ENCODE results near the gene BSPH1. TPM values are rescaled to one million over a fixed set of nuclear protein-coding genes. Genes with fewer than 3 reads are reported as not detected.
"Not testable (repeated sequence)": the region's sequence is repeated elsewhere in the genome, so short reads cannot be mapped to it uniquely, and the experiment has no call there.

Gene BSPH1
- total RNA-seq, 1 donor from 2014 or later, result not detected

DNA sequence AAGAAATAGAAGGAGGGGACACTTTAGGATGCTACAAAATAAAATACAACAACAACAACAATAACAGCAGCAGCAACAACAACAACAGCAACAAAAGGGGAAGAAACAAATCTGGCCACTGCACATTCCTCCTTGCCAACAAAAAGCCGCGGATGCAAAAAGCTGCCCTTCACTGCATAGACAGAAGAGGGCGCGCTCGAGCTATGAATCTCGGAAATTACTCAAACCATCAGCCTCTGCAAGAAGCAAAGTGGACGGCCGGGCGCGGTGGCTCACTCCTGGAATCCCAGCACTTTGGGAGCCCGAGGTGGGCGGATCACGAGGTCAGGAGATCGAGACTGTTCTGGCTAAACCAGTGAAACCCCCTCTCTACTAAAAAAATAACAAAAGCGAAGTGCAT, 71.9 kb downstream of the BSPH1 start:
- H3K36me3 Mint-ChIP-seq (ENCODE audit: unreplicated experiment); H3K4me3 Mint-ChIP-seq (ENCODE audit: unreplicated experiment); H3K4me1 Mint-ChIP-seq (ENCODE audit: unreplicated experiment); DNase-seq (ENCODE audit: extremely low spot score, unreplicated experiment); H3K27ac Mint-ChIP-seq (ENCODE audit: unreplicated experiment); H3K9me3 Mint-ChIP-seq (ENCODE audit: unreplicated experiment); H3K27me3 Mint-ChIP-seq (ENCODE audit: unreplicated experiment): not testable (repeated sequence)
- TF ChIP-seq, protein P1, sequence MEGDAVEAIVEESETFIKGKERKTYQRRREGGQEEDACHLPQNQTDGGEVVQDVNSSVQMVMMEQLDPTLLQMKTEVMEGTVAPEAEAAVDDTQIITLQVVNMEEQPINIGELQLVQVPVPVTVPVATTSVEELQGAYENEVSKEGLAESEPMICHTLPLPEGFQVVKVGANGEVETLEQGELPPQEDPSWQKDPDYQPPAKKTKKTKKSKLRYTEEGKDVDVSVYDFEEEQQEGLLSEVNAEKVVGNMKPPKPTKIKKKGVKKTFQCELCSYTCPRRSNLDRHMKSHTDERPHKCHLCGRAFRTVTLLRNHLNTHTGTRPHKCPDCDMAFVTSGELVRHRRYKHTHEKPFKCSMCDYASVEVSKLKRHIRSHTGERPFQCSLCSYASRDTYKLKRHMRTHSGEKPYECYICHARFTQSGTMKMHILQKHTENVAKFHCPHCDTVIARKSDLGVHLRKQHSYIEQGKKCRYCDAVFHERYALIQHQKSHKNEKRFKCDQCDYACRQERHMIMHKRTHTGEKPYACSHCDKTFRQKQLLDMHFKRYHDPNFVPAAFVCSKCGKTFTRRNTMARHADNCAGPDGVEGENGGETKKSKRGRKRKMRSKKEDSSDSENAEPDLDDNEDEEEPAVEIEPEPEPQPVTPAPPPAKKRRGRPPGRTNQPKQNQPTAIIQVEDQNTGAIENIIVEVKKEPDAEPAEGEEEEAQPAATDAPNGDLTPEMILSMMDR (IDR thresholded peaks at IDR 0.05), result peak; percentile 53

Other genes with a start within 250 kb of the BSPH1 start
- 231 and 232 TPM in 2 replicates for gene NOP53, start 246.6 kb downstream of the BSPH1 start, total RNA-seq
- 193 and 204 TPM in 2 replicates for gene SELENOW, start 213.5 kb downstream of the BSPH1 start, total RNA-seq
- gene TPRX1, start 187.6 kb downstream of the BSPH1 start, total RNA-seq, result not detected in 2 replicates
- not detected in 2 replicates for gene CRX, start 170.2 kb downstream of the BSPH1 start, total RNA-seq
- not detected in 2 replicates for gene TPRX2, start 132.9 kb downstream of the BSPH1 start, total RNA-seq
- not detected in 2 replicates for gene SULT2A1, start 105.9 kb downstream of the BSPH1 start, total RNA-seq
- gene ELSPBP1, start 2.5 kb upstream of the BSPH1 start, total RNA-seq, result not detected in 2 replicates
- not detected in 2 replicates for gene CABP5, start 51.9 kb upstream of the BSPH1 start, total RNA-seq
- gene PLA2G4C, start 118.6 kb upstream of the BSPH1 start, total RNA-seq, result 4.8 and 5.5 TPM in 2 replicates
- 19.0 and 23.0 TPM in 2 replicates for gene LIG1, start 178.2 kb upstream of the BSPH1 start, total RNA-seq
- 5.7 and 6.6 TPM in 2 replicates for gene ZSWIM9, start 178.5 kb upstream of the BSPH1 start, total RNA-seq